GM23248 (cell line): ENCODE measurements around the gene PPL.

Experiments used
- EZH2 ChIP-seq: fragments of 200-600 bp; sonication (generic); IDR thresholded peaks from 2 replicates; pipeline ENCODE4 v1.6.1; 2018; ENCODE audit warnings: antibody characterized with exemption, mild to moderate bottlenecking; ENCODE audit not compliant: insufficient read depth, poor library complexity, severe bottlenecking
- EZH2phosphoT487 ChIP-seq: fragments of 200-600 bp; sonication (generic); IDR thresholded peaks from 2 replicates; pipeline ENCODE4 v1.6.1; 2018; ENCODE audit warnings: antibody characterized with exemption, moderate library complexity, mild to moderate bottlenecking, low read depth; ENCODE audit not compliant: insufficient read depth

DNA sequence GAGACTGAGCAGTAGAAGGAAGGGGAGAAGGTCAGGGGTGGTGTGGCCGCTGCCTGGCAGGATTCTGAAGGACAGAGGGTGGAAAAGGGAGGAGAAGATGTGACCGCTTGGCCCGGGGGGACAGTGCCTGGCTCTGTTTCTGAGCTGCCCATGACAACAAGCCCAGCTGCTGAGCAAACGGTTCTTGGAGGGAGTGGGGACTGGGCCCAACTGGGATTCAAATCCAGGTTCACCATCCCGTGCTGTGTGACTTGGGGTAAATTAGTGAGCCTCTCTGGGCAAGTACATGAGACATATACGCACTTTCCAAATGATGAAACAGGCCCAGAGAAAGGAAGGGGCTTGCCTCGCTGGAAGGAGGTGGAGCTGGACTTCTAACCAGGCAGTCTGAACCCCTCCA is 44.5 kb upstream of the PPL start:
- TF ChIP-seq EZH2phosphoT487 (no peak), EZH2 (no peak)
